SK-N-SH (cell line): ENCODE results near the gene NELFA.

Experiments used
- CHD2 ChIP-seq: fragments of 150-350 bp; IDR thresholded peaks from 2 replicates; pipeline ENCODE4 v1.6.1; 2018; ENCODE audit warnings: low read length; ENCODE audit not compliant: partially characterized antibody
- EZH2phosphoT487 ChIP-seq: fragments of 200-600 bp; sonication (generic); IDR thresholded peaks from 2 replicates; pipeline ENCODE4 v1.6.1; 2017; ENCODE audit warnings: low read depth, mixed run types, mild to moderate bottlenecking, antibody characterized with exemption, moderate library complexity, borderline replicate concordance
- MXI1 ChIP-seq: IDR thresholded peaks from 2 replicates; pipeline ENCODE4 v1.6.1; 2012; ENCODE audit warnings: mild to moderate bottlenecking, low read depth, low read length, improper control_type of control experiment
- SIN3A ChIP-seq: IDR thresholded peaks from 2 replicates; pipeline ENCODE4 v1.6.1; 2012; ENCODE audit warnings: low read depth, mild to moderate bottlenecking, low read length, moderate library complexity, borderline replicate concordance
- USF2 ChIP-seq: fragments of 150-350 bp; IDR thresholded peaks from 2 replicates; pipeline ENCODE4 v1.6.1; 2017; ENCODE audit warnings: antibody characterized with exemption, low read length, low read depth, borderline replicate concordance
- TF ChIP-seq, protein P1 (sequence below): fragments of 200-600 bp; sonication (generic); IDR thresholded peaks from 2 replicates; pipeline ENCODE4 v1.6.1; 2017; ENCODE audit warnings: antibody characterized with exemption, mild to moderate bottlenecking, moderate library complexity

DNA sequence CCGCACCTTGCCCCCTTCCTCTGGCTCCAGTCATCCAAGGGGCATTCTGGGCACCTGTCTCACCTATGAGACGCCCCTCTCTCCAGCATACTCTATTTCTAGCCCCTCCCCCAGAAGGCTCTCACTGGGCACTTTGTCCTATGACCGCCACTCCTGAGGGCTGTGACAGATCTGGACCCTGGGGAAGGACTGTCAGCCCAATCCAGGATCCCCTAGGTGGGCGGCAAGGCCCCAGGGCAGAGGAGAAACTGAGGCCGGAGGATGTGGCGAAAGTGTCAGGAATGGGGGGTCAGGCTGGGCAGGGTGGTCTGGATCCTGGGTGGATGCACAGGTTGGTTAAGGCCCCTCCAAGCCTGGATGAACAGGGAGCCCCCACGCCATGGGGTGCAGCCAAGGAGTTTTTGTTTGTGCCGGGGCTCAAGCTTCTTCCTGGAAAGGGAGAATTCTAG is 34.2 kb upstream of the NELFA start:
- TF ChIP-seq, protein P1, sequence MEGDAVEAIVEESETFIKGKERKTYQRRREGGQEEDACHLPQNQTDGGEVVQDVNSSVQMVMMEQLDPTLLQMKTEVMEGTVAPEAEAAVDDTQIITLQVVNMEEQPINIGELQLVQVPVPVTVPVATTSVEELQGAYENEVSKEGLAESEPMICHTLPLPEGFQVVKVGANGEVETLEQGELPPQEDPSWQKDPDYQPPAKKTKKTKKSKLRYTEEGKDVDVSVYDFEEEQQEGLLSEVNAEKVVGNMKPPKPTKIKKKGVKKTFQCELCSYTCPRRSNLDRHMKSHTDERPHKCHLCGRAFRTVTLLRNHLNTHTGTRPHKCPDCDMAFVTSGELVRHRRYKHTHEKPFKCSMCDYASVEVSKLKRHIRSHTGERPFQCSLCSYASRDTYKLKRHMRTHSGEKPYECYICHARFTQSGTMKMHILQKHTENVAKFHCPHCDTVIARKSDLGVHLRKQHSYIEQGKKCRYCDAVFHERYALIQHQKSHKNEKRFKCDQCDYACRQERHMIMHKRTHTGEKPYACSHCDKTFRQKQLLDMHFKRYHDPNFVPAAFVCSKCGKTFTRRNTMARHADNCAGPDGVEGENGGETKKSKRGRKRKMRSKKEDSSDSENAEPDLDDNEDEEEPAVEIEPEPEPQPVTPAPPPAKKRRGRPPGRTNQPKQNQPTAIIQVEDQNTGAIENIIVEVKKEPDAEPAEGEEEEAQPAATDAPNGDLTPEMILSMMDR, result no peak
- TF ChIP-seq CHD2, result no peak
- TF ChIP-seq EZH2phosphoT487, result no peak
- TF ChIP-seq SIN3A, result no peak
- TF ChIP-seq USF2, result no peak
- no peak for TF ChIP-seq MXI1
